GM12874 (cell line): ENCODE results near the gene SARDH.

Experiments used
- CTCF ChIP-seq: IDR thresholded peaks from 2 replicates; pipeline ENCODE4 v1.5.1; 2011; ENCODE audit warnings: low read depth, mild to moderate bottlenecking, control low read depth, low read length, moderate library complexity; ENCODE audit not compliant: insufficient read depth

SARDH gene

GRCh38 chr9:133639613-133640012 lies 98.5 kb downstream of the SARDH start:
- no peak for TF ChIP-seq CTCF

GRCh38 chr9:133638711-133639110 lies 99.4 kb downstream of the SARDH start:
- no peak for TF ChIP-seq CTCF

GRCh38 chr9:133638076-133638475 lies 100.1 kb downstream of the SARDH start:
- no peak for TF ChIP-seq CTCF

- no peak for TF ChIP-seq CTCF
Observed at GRCh38 chr9:133637451-133638055, 100.6 kb downstream of the SARDH start.

- TF ChIP-seq CTCF: no peak
Observed at GRCh38 chr9:133636902-133637301, 101.2 kb downstream of the SARDH start.

- no peak for TF ChIP-seq CTCF
Observed at GRCh38 chr9:133635533-133636531, 102.3 kb downstream of the SARDH start, which contains the start of gene DBH. DBH (plus strand) TSS chr9:133636363; CDS start chr9:133636372, 9 bp downstream.

- TF ChIP-seq CTCF: no peak
Observed at GRCh38 chr9:133635098-133635497, 103.1 kb downstream of the SARDH start.
